ENCODE data around the gene SDE2. TPM values are rescaled to one million over a fixed set of nuclear protein-coding genes. Genes with fewer than 3 reads are reported as not detected.
"Not testable (repeated sequence)": the region's sequence is repeated elsewhere in the genome, so short reads cannot be mapped to it uniquely, and the experiment has no call there.

The SDE2 gene
- total RNA-seq, 1 donor from 2014 or later: 35.7 TPM

DNA sequence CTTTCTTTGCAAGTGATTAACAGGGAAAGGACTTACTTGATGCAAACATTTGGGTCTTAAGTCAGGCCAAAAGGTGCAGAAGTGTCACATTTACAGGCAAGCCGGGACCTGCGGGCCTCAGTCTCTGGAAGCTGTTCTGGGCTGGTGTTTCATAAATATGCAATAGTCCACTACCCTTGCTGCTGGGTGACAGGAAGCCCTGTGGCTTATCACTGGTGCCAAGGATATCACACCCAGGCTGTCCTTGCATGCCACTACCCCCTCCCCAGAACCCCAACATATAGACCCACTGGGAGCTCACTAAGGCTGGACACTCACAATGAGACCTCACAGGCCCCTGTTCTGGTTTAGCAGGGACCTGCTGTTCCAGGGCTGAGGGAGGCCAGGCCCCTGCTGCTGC is 54.8 kb downstream of the SDE2 start:
- DNase-seq (ENCODE audit: low read depth in 2 of 2): no peak

DNA sequence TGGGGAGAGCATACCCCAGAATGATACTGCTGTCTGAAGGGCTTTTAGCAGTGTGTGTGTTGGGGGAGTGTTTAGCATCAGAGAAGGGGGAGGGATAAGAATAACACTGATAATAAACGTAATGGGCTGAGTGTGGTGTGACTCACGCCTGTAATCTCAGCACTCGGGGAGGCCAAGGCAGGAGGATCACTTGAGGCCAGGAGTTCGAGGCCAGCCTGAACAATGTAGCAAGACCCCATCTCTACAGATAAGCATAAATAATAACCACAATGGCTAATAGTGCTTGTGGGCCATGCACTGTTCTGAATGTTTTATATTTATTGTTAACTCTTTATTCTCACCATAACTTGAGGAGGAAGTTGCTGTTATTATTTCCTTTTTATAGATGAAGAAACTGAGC is 55.6 kb downstream of the SDE2 start:
- no peak for DNase-seq (ENCODE audit: low read depth in 2 of 2)

DNA sequence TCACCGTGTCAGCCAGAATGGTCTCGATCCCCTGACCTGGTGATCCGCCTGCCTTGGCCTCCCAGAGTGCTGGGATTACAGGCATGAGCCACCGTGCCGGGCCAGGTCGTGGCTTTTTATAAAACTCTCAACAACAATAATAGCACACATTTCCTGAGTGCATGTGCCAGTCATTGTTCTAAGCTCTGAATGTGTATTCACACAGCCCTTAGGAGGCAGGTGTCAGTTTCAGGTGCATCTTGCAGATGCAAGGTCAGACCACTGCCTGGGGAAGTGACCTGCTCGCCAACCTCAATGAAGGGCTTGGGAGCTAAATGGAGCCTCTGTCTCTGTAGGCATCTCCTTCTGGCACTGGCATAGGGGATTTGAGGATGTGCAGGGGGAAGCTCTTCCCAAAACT is 56.6 kb downstream of the SDE2 start:
- DNase-seq (ENCODE audit: low read depth in 2 of 2): peak; percentile 70 to 93

DNA sequence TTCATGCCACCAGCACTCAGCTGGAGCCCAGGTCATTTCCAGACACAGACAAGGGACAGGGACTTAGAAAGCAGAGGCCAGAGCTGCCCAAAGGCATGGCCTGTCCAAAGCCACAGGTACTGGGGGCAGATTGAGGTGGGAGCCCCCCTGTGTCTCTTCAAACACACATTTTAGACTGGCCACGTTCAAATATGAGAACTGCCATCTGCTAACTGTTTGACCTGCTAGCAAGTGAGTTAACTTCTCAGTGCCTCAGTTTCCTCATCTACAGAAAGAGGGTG is 57.3 kb downstream of the SDE2 start:
- no peak for DNase-seq (ENCODE audit: low read depth in 2 of 2)

DNA sequence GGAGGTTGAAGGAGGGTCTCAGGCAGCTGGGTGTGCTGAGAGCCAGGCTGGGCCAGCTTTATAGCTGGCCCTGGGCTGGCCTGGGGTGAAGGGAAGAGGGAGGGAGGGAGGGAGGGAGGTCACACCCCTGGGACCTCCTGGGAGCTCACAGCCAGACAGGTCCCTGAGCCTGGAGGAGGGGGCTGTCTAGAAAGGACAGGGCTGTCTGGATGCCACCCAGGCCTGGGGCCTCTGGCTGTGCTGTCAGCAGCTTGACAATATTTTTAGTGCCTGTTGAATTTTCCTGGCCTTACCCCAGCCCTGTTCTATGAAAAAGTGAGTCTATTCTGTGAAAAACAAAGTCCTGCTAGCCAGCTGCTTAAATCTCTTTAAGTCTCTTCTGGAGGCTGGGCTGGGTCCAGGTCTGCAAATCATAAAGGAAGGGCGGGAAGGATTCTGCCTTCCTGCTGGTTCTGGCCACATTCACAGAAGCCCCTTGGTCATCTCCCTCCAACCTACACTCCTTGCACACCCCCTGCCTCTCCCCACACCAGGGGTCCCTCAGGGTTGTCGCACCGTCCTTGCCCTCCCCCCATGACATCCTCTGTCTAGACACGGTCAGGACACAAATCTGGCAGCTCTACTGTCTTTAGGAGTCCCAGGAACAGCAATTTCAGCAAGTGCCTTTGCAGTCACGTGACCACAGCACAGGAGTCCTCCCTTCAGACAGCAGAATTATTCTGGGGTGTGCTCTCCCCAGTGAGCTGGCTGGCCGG is 57.8 kb downstream of the SDE2 start, which contains the start of gene LEFTY2:
Gene LEFTY2, minus strand, starts transcription at position 34 of the 755 bp plus-strand sequence. CDS start 80 bp downstream, outside the sequence.
- DNase-seq (ENCODE audit: low read depth in 2 of 2): no peak

DNA sequence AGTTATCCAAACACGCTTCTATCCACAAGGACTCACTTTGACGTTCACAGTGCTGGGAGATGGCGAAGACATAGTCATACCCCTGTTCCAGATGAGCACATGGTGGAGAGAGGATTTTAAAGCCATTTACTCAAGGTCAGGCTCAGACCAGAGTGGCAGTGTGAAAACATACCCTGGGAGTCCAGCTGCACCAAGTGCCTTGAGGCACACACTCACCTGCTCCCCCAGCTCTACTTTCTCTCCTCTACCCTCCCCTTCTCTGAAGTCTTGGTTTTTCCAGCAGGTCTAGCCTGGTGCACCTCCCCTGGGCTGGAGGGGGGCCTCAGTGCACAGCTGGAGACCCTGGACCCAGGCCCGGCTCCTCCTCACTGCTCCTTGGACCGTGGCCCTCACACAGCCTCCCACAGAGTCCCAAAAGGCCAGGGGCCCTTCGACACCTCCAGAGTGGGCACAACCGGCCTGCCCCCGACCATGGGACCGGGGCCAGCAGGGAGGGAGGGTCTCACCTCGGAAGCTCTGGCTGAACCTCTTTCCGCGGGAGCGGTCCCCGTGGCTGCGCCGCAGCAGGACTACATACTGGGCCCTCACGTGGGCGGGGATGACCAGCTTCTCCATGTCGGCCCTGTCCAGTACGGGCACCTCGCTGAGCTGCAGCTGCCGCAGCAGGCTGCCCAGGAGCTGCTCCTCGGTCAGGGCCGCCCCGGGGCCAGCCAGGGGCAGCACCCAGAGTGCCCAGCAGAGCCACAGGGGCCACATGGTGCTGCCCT is 58.6 kb downstream of the SDE2 start:
- DNase-seq (ENCODE audit: low read depth in 2 of 2): no peak

DNA sequence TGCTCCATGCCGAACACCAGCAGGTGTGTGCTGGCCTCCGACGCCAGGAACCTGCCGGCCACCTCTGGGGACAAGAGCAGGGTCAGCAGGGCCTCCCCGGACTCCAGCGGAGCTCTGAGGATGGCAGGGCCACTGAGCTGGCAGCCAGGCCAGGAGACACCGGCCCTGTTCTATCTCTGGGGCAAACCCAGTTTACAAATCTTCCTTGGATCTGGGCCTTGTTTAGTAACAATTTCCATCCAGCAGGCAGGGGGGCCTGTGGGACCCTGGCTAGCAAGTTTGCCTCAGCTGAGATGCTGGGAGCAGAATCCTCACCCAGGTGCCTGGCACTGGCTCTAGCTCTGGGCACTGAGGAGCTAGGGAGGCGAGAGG is 59.2 kb downstream of the SDE2 start:
- DNase-seq (ENCODE audit: low read depth in 2 of 2): not testable (repeated sequence)

DNA sequence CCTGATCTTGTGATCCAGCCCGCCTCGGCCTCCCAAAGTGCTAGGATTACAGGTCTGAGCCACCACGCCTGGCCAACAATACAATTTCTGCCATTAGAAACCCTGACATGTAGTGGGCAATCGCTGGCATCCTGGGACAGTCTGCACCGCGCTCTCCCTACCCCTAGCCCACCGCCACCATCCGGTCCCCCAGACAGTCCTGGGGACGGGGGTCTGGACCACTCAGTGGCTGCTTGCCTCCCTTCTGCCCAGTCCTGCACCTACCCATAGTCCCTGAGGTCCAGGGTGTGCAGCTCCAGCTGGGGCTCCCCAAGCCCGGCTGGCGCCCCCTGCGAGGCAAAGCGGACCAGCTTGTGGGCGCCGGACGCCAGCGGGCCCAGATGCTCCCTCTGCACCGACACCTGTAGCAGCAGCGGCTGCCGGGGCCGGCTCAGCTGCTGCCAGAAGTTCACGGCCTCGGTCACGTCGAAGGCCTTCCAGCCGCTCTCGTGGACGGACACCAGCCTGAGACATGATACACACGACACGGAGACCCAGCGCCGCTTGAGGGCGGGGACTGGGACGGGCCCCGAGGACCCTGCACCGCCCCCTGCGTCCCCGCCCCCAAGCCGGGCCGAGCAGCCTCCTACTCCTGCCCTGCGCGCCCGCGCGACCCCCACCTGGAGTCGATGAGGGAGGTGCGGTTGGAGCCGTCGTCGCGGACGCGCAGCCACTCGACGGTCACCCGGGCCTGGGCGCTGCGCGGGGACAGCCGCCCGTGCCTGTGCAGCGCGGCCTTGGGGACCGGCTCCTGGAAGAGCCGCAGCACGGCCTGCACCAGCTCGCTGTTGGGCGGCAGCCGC is 59.8 kb downstream of the SDE2 start:
- not testable (repeated sequence) for DNase-seq (ENCODE audit: low read depth in 2 of 2)

DNA sequence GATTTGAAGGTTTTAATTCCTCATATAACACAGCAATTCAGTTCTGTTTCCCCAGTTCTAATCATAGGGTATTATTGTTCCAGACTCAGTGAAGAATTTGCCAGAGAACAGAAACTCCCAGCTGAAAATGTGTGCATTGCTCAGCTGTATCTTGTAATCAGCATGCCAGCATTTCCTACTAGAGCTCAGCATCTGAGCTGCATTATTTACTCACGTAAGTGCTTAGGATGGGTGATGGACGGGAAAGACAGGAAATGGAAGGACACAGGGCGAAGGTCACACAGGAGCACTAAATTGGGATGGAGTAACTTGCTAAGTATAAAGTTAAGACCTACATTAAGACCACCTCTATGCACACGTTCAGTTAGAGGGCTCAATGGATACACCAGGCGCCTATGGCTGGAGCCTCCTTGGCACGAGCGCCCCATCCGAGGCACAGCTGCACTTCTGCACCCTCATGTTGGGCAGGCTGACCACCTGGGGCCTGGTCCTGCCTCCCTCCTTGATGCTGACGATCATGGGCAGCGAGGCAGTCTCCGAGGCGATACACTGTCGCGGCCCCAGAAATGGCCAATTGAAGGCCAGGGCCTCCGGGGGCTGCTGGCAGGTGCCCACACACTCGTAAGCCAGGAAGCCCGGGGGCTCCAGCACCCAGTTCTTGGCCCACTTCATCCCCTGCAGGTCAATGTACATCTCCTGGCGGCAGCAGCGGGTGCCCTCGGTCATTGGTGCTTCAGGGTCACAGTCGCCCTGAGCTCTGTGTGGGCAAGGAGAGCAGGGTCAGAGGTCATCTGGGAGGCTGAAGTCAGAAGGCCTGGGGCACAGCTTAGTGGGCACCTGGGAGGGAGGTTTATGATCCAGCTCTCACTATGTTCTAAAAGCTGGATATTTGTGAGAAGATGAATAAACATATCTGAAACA is 61.8 kb downstream of the SDE2 start:
- DNase-seq (ENCODE audit: low read depth in 2 of 2): no peak

DNA sequence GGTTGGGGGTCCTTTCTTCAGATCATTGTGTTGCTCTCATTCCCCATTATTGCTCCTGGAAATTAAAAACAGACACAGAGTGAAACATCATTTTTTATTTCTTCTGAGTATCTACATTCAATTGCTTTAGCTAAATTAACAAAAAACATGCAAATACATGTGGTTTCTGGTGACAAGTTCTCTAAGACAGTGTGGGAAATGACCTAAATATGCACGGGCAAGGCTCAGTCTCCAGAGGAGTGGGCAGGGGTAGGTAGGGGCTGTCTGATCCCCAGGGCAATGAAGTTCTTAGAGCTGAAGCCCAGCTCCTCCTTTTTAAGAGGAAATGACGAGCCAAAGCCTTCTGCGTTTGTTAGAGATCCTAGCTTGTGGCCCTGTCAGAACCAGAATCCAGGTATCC is 62.6 kb downstream of the SDE2 start:
- DNase-seq (ENCODE audit: low read depth in 2 of 2): no peak

DNA sequence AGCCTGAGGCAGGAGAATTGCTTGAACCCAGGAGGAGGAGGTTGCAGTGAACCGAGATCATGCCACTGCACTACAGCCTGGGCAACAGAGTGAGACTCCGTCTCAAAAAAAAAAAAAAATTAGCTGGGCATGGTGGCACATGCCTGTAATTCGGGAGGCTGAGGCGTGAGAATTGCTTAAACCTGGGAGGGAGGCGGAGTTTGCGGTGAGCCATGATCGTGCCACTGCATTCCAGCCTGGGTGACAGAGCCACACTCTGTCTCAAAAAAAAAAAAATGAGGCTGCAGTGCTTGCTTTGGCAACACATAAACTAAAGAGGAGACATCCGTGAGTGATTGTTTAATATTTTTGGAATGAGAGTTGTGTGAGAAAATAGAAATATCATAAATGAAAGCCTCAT is 63.1 kb downstream of the SDE2 start:
- not testable (repeated sequence) for DNase-seq (ENCODE audit: low read depth in 2 of 2)

DNA sequence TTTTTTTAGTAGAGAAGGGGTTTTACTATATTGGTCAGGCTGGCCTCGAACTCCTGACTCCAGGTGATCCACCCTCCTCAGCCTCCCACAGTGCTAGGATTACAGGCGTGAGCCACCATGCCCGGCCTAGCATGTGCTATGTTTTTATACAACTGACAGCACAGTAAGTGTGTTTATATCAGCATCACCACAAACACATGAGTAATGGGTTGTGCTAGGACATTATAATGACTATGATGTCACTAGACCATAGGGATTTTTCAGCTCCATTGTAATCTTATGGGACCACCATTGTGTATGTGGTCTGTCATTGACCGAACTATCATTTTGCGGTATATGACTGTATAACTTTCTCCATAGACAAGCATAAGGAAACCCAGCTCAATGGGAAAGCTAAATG is 64.4 kb downstream of the SDE2 start:
- no peak for DNase-seq (ENCODE audit: low read depth in 2 of 2)

DNA sequence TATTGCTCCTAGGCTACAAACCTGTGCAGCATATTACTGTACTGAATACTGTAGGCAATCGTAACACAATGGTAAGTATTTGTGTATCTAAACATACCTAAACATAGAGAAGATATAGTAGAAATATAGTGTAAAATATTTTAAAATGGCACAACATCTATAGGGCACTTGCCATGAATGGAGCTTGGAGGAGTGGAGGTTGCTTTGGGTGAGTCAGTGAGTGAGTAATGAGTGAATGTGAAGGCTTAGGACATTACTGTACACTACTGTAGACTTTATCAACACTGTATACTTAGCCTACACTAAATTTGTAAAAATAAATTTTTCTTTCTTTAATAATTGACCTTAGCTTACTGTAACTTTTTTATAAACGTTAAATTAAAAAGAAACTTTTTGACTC is 66.1 kb downstream of the SDE2 start:
- peak in 1 of 2 donors; percentile 37 for DNase-seq (ENCODE audit: low read depth in 2 of 2)

Other genes starting within 250 kb of the SDE2 start
- 136 and 170 TPM in 2 replicates for gene SRP9, start 221.5 kb downstream of the SDE2 start, total RNA-seq
- 27.2 and 50.4 TPM in 2 replicates for gene EPHX1, start 189.2 kb downstream of the SDE2 start, total RNA-seq
- 4.1 and 4.4 TPM in 2 replicates for gene TMEM63A, start 117.0 kb downstream of the SDE2 start, total RNA-seq
- not detected in 2 replicates for gene LEFTY1, start 110.2 kb downstream of the SDE2 start, total RNA-seq
- gene PYCR2, start 75.1 kb downstream of the SDE2 start, total RNA-seq: 19.8 and 31.5 TPM in 2 replicates
- not detected in 2 replicates for gene LEFTY2, start 58.1 kb downstream of the SDE2 start, total RNA-seq
- 200 and 336 TPM in 2 replicates for gene H3-3A, start 63.4 kb upstream of the SDE2 start, total RNA-seq
- 22.7 and 33.9 TPM in 2 replicates for gene ACBD3, start 187.4 kb upstream of the SDE2 start, total RNA-seq
- gene MIXL1, start 224.3 kb upstream of the SDE2 start, total RNA-seq: under 0.01 TPM in 1 of 2 replicates, not detected in the other

All from lung microvascular endothelial cell (primary cell).